NCI-H774 (cell line): ENCODE measurements around the gene FAM222B.
A peak's percentile ranks its signal among the peaks of the same experiment; 100 is the strongest.

Experiments
- DNase-seq: peaks from one replicate; lab custom pipeline; 2025; lab: John Stamatoyannopoulos, UW

FAM222B gene

DNA sequence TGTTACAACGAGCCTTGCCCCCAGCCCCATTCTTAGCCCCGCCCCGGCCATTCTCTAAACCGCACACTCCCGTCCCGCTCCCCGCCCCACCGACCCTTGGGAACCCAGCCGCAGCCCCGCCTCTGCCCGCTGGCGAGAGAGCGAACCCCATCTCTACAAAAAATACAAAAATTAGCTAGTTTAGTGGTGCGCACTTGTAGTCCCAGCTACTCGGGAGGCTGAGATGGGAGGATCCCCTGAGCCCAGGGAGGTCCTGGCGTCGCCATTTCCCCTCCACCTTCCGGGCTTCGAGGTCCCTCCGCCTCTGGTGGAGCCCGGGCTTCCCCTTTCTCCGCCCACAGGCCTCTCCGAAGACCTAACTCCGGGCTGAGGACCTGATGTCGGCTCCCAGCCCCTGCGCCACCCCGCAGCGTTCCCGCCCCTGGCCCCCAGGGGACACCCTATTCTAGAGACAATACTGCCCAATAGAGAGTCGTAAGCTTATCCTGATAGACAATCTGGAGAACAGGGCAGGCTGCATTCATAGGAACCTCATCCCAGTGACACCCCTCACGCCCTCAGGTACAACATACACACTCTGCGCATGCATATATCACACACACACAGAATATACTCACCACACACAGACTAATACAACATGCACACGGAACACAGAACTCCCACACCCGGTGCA, 130.4 kb downstream of the FAM222B start:
- no peak for DNase-seq

GRCh38 chr17:28711723-28712031, 130.9 kb downstream of the FAM222B start, which contains the start of gene PROCA1:
Gene PROCA1, minus strand, starts transcription at chr17:28711888. Its CDS starts 228 bp downstream, at chr17:28711660.
- no peak for DNase-seq

GRCh38 chr17:28710861-28711722, 131.5 kb downstream of the FAM222B start:
- peak; percentile 91 for DNase-seq

DNA sequence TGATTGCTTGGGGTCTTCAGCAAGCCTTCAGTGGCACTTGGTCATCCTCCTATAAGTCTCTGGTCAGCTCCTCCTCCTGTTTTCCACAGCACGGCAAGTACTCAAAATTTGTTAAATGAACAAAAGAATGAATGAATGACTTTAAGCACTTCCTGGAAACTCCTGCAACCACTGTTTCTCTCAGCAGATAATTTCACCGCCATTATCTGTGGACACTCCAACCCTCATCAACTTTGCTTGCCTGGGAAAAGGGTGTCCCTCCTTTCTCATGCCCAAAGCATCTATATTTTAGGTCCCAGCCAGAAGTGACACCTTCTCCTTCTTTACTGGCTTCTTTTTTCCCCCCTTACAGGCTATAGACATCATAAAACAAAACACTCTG, 135.3 kb downstream of the FAM222B start:
- DNase-seq, result no peak

GRCh38 chr17:28706471-28707338, 135.9 kb downstream of the FAM222B start:
- no peak for DNase-seq
